ENCODE data around the gene HERC2.

Gene HERC2

GRCh38 chr15:28181366-28181765, 140.6 kb downstream of the HERC2 start:
- no peaks in the 10 kb centered on the region for H3K4me1 ChIP-seq (ENCODE audit: insufficient read depth, low read length, severe bottlenecking)
- H4K20me1 ChIP-seq (ENCODE audit: insufficient read depth, low read length): no peaks in the 10 kb centered on the region
- H3K4me2 ChIP-seq (ENCODE audit: low read length): no peak overlapping the region
- H3K9ac ChIP-seq (ENCODE audit: low read length): no peak overlapping the region
- no peak overlapping the region for H2AFZ ChIP-seq (ENCODE audit: low read length)
- no peaks in the 10 kb centered on the region for H3K79me2 ChIP-seq (ENCODE audit: insufficient read depth, low read length)
- no peaks in the 10 kb centered on the region for H3F3A ChIP-seq (ENCODE audit: insufficient read depth, low read length)
- no peaks in the 10 kb centered on the region for H3K9me3 ChIP-seq (ENCODE audit: low read length)
- H3K27me3 ChIP-seq (ENCODE audit: insufficient read depth, low read length): no peaks in the 10 kb centered on the region
- H3K27ac ChIP-seq (ENCODE audit: low read depth, low read length, poor library complexity, severe bottlenecking): no peak overlapping the region
- H3K36me3 ChIP-seq (ENCODE audit: insufficient read depth, low read length): peaks cover 53% of the 10 kb centered on the region
- TF ChIP-seq EZH2 (IDR thresholded peaks at IDR 0.05; ENCODE audit: borderline replicate concordance, low read length): no peak
- no peak for TF ChIP-seq CTCF (IDR thresholded peaks at IDR 0.05; ENCODE audit: low read length)
- no peaks in the 10 kb centered on the region for H3K9me2 ChIP-seq (ENCODE audit: low read depth, low read length)
- H3K4me3 ChIP-seq (ENCODE audit: low read depth, low read length, poor library complexity, severe bottlenecking): no peak overlapping the region

- no peaks in the 10 kb centered on the region for H3K9me2 ChIP-seq (ENCODE audit: low read depth, low read length)
- no peaks in the 10 kb centered on the region for H4K20me1 ChIP-seq (ENCODE audit: insufficient read depth, low read length)
- no peaks in the 10 kb centered on the region for H3F3A ChIP-seq (ENCODE audit: insufficient read depth, low read length)
- H2AFZ ChIP-seq (ENCODE audit: low read length): no peak overlapping the region
- TF ChIP-seq EZH2 (IDR thresholded peaks at IDR 0.05; ENCODE audit: borderline replicate concordance, low read length) (no peak), CTCF (IDR thresholded peaks at IDR 0.05; ENCODE audit: low read length) (no peak)
- H3K36me3 ChIP-seq (ENCODE audit: insufficient read depth, low read length): peaks cover 55% of the 10 kb centered on the region
- H3K9me3 ChIP-seq (ENCODE audit: low read length): no peaks in the 10 kb centered on the region
- no peaks in the 10 kb centered on the region for H3K4me1 ChIP-seq (ENCODE audit: insufficient read depth, low read length, severe bottlenecking)
- H3K79me2 ChIP-seq (ENCODE audit: insufficient read depth, low read length): no peaks in the 10 kb centered on the region
- H3K9ac ChIP-seq (ENCODE audit: low read length): no peak overlapping the region
- H3K4me3 ChIP-seq (ENCODE audit: low read depth, low read length, poor library complexity, severe bottlenecking): no peak overlapping the region
- no peak overlapping the region for H3K27ac ChIP-seq (ENCODE audit: low read depth, low read length, poor library complexity, severe bottlenecking)
- no peak overlapping the region for H3K4me2 ChIP-seq (ENCODE audit: low read length)
- H3K27me3 ChIP-seq (ENCODE audit: insufficient read depth, low read length): no peaks in the 10 kb centered on the region
Measured at GRCh38 chr15:28179270-28179669, 142.7 kb downstream of the HERC2 start.

- Histone ChIP-seq H3K27me3 (ENCODE audit: insufficient read depth, low read length) (no peaks in the 10 kb centered on the region), H3K79me2 (ENCODE audit: insufficient read depth, low read length) (no peaks in the 10 kb centered on the region), H3F3A (ENCODE audit: insufficient read depth, low read length) (no peaks in the 10 kb centered on the region), H4K20me1 (ENCODE audit: insufficient read depth, low read length) (no peaks in the 10 kb centered on the region), H3K36me3 (ENCODE audit: insufficient read depth, low read length) (peaks cover 60% of the 10 kb centered on the region), H3K27ac (ENCODE audit: low read depth, low read length, poor library complexity, severe bottlenecking) (no peak overlapping the region), H3K4me1 (ENCODE audit: insufficient read depth, low read length, severe bottlenecking) (no peaks in the 10 kb centered on the region), H3K9me3 (ENCODE audit: low read length) (no peaks in the 10 kb centered on the region), H3K4me3 (ENCODE audit: low read depth, low read length, poor library complexity, severe bottlenecking) (no peak overlapping the region), H3K9ac (ENCODE audit: low read length) (no peak overlapping the region), H3K4me2 (ENCODE audit: low read length) (no peak overlapping the region), H2AFZ (ENCODE audit: low read length) (no peak overlapping the region), H3K9me2 (ENCODE audit: low read depth, low read length) (no peaks in the 10 kb centered on the region)
- TF ChIP-seq EZH2 (IDR thresholded peaks at IDR 0.05; ENCODE audit: borderline replicate concordance, low read length) (no peak), CTCF (IDR thresholded peaks at IDR 0.05; ENCODE audit: low read length) (no peak)
Measured at GRCh38 chr15:28178727-28179126, 143.3 kb downstream of the HERC2 start.

Measured in OCI-LY1 (cell line).